WTC11 (cell line): ENCODE data around the gene ZNF516.

Experiments
- IRF2 ChIP-seq: sonication (generic); formaldehyde crosslinking; IDR thresholded peaks from 2 replicates; pipeline ENCODE4 v1.8.0; 2022; ENCODE audit warnings: low read depth, missing genetic modification reagents, borderline replicate concordance
- SMAD3 ChIP-seq: sonication (generic); formaldehyde crosslinking; IDR thresholded peaks from 2 replicates; pipeline ENCODE4 v1.8.0; 2022; ENCODE audit warnings: missing genetic modification reagents, mild to moderate bottlenecking, borderline replicate concordance

GRCh38 chr18:76378526-76379215 is 116.4 kb downstream of the ZNF516 start:
- TF ChIP-seq IRF2, result no peak
- TF ChIP-seq SMAD3 (CRISPR knock-in tag), result no peak
